Stimulated activated CD4-positive, alpha-beta T cell treated with anti-CD3 and anti-CD28 coated beads, Interleukin-2, amount 100 ng/mL, for 4 hours (primary cell): ENCODE results near the gene ZNF518B.

Experiments
- DNase-seq: peaks from one replicate; pipeline ENCODE4 v3.0.0-alpha.2; 2020; ENCODE audit warnings: low read depth

ZNF518B gene

GRCh38 chr4:10457255-10457801, at the start of gene ZNF518B:
Gene ZNF518B, minus strand, starts transcription at chr4:10457426. Its CDS starts 11,098 bp downstream, at chr4:10446328.
- peak; percentile 71 for DNase-seq

GRCh38 chr4:10506077-10506476, 48.9 kb upstream of the ZNF518B start:
- no peak for DNase-seq

- DNase-seq, result no peak
Observed at GRCh38 chr4:10504570-10505179, 47.4 kb upstream of the ZNF518B start.

- no peak for DNase-seq
Observed at GRCh38 chr4:10502717-10503116, 45.5 kb upstream of the ZNF518B start.

- no peak for DNase-seq
Observed at GRCh38 chr4:10500776-10501175, 43.5 kb upstream of the ZNF518B start.

- no peak for DNase-seq
Observed at GRCh38 chr4:10496200-10496599, 39.0 kb upstream of the ZNF518B start.

- DNase-seq, result no peak
Observed at GRCh38 chr4:10495651-10496050, 38.4 kb upstream of the ZNF518B start.

GRCh38 chr4:10492464-10492863, 35.2 kb upstream of the ZNF518B start:
- DNase-seq, result no peak

- no peak for DNase-seq
Observed at GRCh38 chr4:10491401-10491800, 34.2 kb upstream of the ZNF518B start.

- no peak for DNase-seq
Observed at GRCh38 chr4:10490996-10491395, 33.8 kb upstream of the ZNF518B start.

GRCh38 chr4:10482913-10483312, 25.7 kb upstream of the ZNF518B start:
- no peak for DNase-seq

GRCh38 chr4:10480616-10481015, 23.4 kb upstream of the ZNF518B start:
- no peak for DNase-seq

GRCh38 chr4:10478621-10479020, 21.4 kb upstream of the ZNF518B start:
- no peak for DNase-seq

- DNase-seq, result no peak
Observed at GRCh38 chr4:10470505-10470904, 13.3 kb upstream of the ZNF518B start.

- no peak for DNase-seq
Observed at GRCh38 chr4:10466161-10466560, 8.9 kb upstream of the ZNF518B start.

GRCh38 chr4:10462876-10463275, 5.7 kb upstream of the ZNF518B start:
- DNase-seq, result no peak

GRCh38 chr4:10461850-10462400, 4.7 kb upstream of the ZNF518B start:
- no peak for DNase-seq

GRCh38 chr4:10461091-10461849, 4.0 kb upstream of the ZNF518B start:
- peak; percentile 62 for DNase-seq

- DNase-seq, result no peak
Observed at GRCh38 chr4:10460313-10461047, 3.3 kb upstream of the ZNF518B start.

- no peak for DNase-seq
Observed at GRCh38 chr4:10459305-10459704, 2.1 kb upstream of the ZNF518B start.

GRCh38 chr4:10458177-10458576, 951 bp upstream of the ZNF518B start:
- no peak for DNase-seq

- DNase-seq, result peak; percentile 39
Observed at GRCh38 chr4:10456595-10457254, 501 bp downstream of the ZNF518B start.
